Measurements from ENCODE around the gene MAF.

- no peak for TF ChIP-seq CTCF (IDR thresholded peaks at IDR 0.05; ENCODE audit: borderline replicate concordance, extremely low read depth, low read length, poor library complexity, severe bottlenecking)
- no peak for TF ChIP-seq EZH2 (IDR thresholded peaks at IDR 0.05; ENCODE audit: borderline replicate concordance, low read depth, low read length, severe bottlenecking)
Measured at GRCh38 chr16:79557421-79557820, 43.1 kb downstream of the MAF start.

All from DND-41 (cell line).